HEK293T (cell line): ENCODE data around the gene PCDHGA11.

Experiments used
- CTCF ChIA-PET: fragments of 350-600 bp; formaldehyde crosslinking; extraction: SDS; loops from one replicate; lab custom pipeline; 2021; ENCODE audit warnings: antibody characterized with exemption, inconsistent platforms; lab: Yijun Ruan, JAX
- POLR2A ChIA-PET: fragments of 350-600 bp; formaldehyde crosslinking; extraction: SDS; loops from one replicate; lab custom pipeline; 2020; ENCODE audit warnings: antibody characterized with exemption, inconsistent platforms; lab: Yijun Ruan, JAX
- DNase-seq: peaks from one replicate; pipeline ENCODE4 v3.0.0; 2012; ENCODE audit warnings: mixed read lengths; ENCODE audit errors: extremely low spot score
- ARNT ChIP-seq: fragments of 450-650 bp; IDR thresholded peaks from 2 replicates; pipeline ENCODE4 v1.6.1; 2017; ENCODE audit warnings: mild to moderate bottlenecking
- BHLHE40 ChIP-seq: fragments of 450-650 bp; IDR thresholded peaks from 2 replicates; pipeline ENCODE4 v1.6.1; 2016; ENCODE audit warnings: mild to moderate bottlenecking, moderate library complexity, borderline replicate concordance
- CTBP1 ChIP-seq: fragments of 450-650 bp; IDR thresholded peaks from 2 replicates; pipeline ENCODE4 v1.6.1; 2016; ENCODE audit warnings: borderline replicate concordance
- ELF4 ChIP-seq: fragments of 450-650 bp; IDR thresholded peaks from 2 replicates; pipeline ENCODE4 v1.6.1; 2017; ENCODE audit warnings: antibody characterized with exemption
- FOXA1 ChIP-seq: fragments of 450-650 bp; IDR thresholded peaks from 2 replicates; pipeline ENCODE4 v1.6.1; 2016; ENCODE audit warnings: mild to moderate bottlenecking
- FOXK2 ChIP-seq: fragments of 450-650 bp; IDR thresholded peaks from 2 replicates; pipeline ENCODE4 v1.6.1; 2016; ENCODE audit warnings: mild to moderate bottlenecking
- FOXM1 ChIP-seq: fragments of 450-650 bp; IDR thresholded peaks from 2 replicates; pipeline ENCODE4 v1.6.1; 2017; ENCODE audit warnings: mild to moderate bottlenecking, borderline replicate concordance
- HDGF ChIP-seq: fragments of 450-650 bp; IDR thresholded peaks from 2 replicates; pipeline ENCODE4 v1.6.1; 2017; ENCODE audit warnings: antibody characterized with exemption, borderline replicate concordance
- L3MBTL2 ChIP-seq: fragments of 450-650 bp; conservative IDR thresholded peaks from 2 replicates; pipeline ENCODE4 v1.6.1; 2016; ENCODE audit warnings: mild to moderate bottlenecking
- LEF1 ChIP-seq: fragments of 450-650 bp; IDR thresholded peaks from 2 replicates; pipeline ENCODE4 v1.6.1; 2017; ENCODE audit warnings: mild to moderate bottlenecking, borderline replicate concordance
- NFRKB ChIP-seq: fragments of 450-650 bp; IDR thresholded peaks from 2 replicates; pipeline ENCODE4 v1.6.1; 2016; ENCODE audit warnings: mild to moderate bottlenecking, moderate library complexity
- SP1 ChIP-seq: fragments of 450-650 bp; IDR thresholded peaks from 2 replicates; pipeline ENCODE4 v1.6.1; 2017
- SUZ12 ChIP-seq: fragments of 450-650 bp; IDR thresholded peaks from 2 replicates; pipeline ENCODE4 v1.6.1; 2016; ENCODE audit warnings: mild to moderate bottlenecking
- TARDBP ChIP-seq: fragments of 450-650 bp; IDR thresholded peaks from 2 replicates; pipeline ENCODE4 v1.6.1; 2016
- ZNF384 ChIP-seq: fragments of 450-650 bp; IDR thresholded peaks from 2 replicates; pipeline ENCODE4 v1.6.1; 2016
- TF ChIP-seq, protein P1 (sequence below): fragments of 450-650 bp; IDR thresholded peaks from 2 replicates; pipeline ENCODE4 v1.6.1; 2016

PCDHGA11 gene

DNA sequence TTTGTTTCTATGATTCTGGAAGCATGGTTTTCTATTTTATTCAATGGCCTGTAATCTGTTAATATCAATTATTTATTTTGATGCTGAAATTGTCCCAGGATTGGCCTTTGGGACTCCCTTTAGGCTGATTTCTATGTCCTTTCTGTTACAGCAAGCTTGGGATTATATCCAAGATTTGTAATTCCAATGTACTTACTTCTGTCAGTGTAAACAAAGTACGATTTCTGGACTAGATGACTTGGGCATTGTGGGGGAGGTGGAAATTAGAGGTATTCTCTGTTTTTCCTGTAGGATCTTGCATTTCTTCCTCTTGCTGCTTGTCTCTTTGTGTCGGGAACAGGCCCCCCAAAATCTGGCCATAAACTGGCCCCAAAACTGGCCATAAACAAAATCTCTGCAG lies 13.2 kb downstream of the PCDHGA11 start:
- POLR2A ChIA-PET: no interaction called here
- no peak for DNase-seq
- CTCF ChIA-PET: no interaction called here
- TF ChIP-seq FOXK2: no peak
- no peak for TF ChIP-seq NFRKB
- no peak for TF ChIP-seq FOXA1
- TF ChIP-seq FOXM1: no peak
- TF ChIP-seq LEF1: no peak

DNA sequence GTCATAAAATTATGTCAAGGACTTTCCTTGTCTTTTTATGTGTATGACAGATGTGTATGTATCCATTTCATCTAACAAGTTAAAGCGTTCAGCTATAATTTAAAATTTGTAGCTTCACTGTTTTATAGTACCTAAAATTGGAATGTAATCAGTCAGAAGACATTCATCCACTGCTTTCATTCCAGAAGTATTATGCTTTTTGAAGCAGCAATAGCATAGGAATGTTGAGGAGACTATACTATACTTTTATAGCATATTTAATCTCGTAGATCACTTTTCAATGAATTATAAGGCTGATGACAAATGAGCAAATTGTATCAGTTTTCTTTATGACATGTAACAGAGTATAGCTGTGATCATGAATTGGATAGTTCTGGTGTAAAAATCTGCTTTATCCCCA lies 16.4 kb downstream of the PCDHGA11 start:
- POLR2A ChIA-PET: no interaction called here
- no peak for DNase-seq
- TF ChIP-seq ARNT: no peak
- no peak for TF ChIP-seq L3MBTL2
- TF ChIP-seq BHLHE40: no peak
- TF ChIP-seq SUZ12: no peak
- CTCF ChIA-PET: no interaction called here

DNA sequence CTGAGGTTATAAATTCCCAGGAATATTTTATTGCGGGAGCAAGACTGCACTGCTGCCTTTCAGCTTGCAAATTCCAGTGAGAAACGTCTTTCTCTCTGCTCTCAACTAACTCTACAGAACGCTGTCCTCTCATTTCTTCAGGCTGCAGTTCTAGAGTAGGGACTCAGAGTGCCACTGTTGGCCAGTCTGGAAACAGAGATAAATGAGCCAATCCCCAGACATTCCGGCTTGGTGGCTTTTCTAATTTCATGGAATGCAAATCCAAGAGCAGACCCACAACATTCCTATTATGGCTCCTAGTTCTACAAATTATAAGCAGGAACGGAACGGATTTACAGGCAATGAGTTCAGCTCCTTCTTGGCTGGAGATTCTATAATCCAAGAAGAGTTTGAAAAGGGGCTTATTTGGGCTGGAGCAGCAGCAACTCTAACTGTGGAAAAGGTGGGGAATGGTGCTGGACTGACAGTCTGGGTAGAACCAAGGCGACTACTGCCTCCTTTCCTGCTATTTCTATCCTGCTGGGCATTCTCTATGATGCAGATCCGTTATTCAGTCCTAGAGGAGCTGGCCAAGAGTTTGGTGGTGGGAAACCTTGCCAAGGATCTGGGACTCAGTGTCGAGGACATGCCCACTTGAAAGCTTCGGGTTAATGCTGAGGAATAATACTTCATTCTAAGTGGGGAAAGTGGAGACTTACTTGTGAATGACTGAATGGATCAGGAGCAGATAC lies 18.7 kb downstream of the PCDHGA11 start:
- POLR2A ChIA-PET: no interaction called here

DNA sequence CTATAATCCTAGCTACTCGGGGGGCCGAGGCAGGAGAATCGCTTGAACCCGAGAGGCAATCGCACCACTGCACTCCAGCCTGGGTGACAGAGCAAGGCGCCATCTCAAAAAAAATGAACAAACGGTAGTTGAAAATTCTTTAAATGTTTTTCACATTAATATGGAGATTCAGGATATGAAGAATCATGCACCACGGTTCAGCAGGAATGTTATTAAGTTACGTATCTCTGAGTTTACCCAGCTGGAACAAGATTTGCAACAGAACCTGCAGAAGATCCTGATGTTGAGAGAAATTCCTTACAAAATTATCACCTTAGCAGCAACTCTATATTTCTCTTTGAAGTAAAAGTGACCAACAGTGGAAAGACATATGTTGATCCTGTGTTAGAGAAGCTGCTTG lies 19.5 kb downstream of the PCDHGA11 start:
- no peak for TF ChIP-seq NFRKB
- TF ChIP-seq SUZ12: no peak
- no peak for TF ChIP-seq FOXM1
- TF ChIP-seq, protein P1, sequence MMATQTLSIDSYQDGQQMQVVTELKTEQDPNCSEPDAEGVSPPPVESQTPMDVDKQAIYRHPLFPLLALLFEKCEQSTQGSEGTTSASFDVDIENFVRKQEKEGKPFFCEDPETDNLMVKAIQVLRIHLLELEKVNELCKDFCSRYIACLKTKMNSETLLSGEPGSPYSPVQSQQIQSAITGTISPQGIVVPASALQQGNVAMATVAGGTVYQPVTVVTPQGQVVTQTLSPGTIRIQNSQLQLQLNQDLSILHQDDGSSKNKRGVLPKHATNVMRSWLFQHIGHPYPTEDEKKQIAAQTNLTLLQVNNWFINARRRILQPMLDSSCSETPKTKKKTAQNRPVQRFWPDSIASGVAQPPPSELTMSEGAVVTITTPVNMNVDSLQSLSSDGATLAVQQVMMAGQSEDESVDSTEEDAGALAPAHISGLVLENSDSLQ: no peak
- no peak for TF ChIP-seq ELF4
- no peak for TF ChIP-seq ZNF384
- TF ChIP-seq HDGF: no peak
- no peak for TF ChIP-seq CTBP1
- TF ChIP-seq LEF1: no peak
- no peak for TF ChIP-seq ARNT
- TF ChIP-seq L3MBTL2: no peak
- no peak for TF ChIP-seq SP1
- no peak for TF ChIP-seq TARDBP
- TF ChIP-seq FOXK2: no peak
- TF ChIP-seq BHLHE40: no peak
- no peak for TF ChIP-seq FOXA1
- no peak for DNase-seq
- ChIA-PET CTCF (no interaction called here), POLR2A (no interaction called here)

More for the DNA sequence above, 18.7 kb downstream of the PCDHGA11 start:
- no peak for DNase-seq
- TF ChIP-seq FOXA1 (no peak), BHLHE40 (no peak), ELF4 (no peak), L3MBTL2 (no peak), FOXK2 (no peak), TARDBP (no peak), SUZ12 (no peak), LEF1 (no peak), ZNF384 (no peak)
- CTCF ChIA-PET: no interaction called here

DNA sequence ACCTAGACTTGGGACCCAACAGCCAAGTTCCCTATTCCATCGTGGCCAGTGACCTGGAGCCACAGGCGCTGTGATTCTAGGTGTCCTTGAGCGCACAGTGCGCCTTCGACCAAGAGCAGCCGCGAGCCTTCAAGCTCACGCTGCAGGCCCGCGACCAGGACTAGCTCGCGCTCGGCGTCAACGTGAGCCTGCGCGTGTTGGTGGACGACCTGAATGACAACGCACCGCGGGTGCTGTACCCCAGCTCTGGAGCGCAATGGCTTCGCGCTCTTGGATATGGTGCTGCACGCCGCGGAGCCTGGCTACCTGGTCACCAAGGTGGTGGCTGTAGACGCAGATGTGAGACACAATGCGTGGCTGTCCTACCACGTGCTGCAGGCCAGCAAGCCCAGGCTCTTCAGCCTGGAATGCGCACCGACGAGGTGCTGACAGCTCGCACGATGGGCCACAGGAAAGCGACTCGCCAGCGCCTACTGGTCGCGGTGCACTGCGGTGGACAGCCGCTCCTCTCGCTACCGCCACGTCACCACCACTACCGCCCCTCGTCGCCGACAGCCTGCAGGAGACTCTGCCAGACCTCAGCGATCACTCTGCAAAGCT lies 20.8 kb downstream of the PCDHGA11 start:
- no peak for DNase-seq
- TF ChIP-seq BHLHE40 (no peak), ELF4 (no peak), LEF1 (no peak), NFRKB (no peak), ARNT (no peak), L3MBTL2 (no peak), SUZ12 (no peak), ZNF384 (no peak), FOXK2 (no peak), HDGF (no peak), CTBP1 (no peak), FOXM1 (no peak), TARDBP (no peak), SP1 (no peak)
- TF ChIP-seq, protein P1: no peak
- ChIA-PET CTCF (no interaction called here), POLR2A (no interaction called here)

DNA sequence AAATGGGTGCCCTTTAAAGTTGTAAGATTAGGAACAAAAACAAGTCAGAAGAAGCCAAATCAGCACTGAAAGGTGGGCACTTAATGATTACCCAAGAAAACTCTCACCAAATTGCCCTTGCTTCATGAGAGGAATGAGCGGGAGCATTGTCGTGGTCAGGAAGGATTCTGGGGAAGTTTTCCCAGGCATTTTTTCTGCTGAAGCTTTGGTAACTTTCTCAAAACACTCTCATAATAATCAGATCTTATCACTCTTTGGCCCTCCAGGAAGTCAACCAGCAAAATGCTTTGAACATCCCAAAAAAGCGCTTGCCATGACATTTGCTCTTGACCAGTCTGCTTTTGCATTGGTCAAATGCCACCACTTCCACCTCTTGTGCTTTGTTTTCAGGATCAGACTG lies 44.5 kb downstream of the PCDHGA11 start:
- ChIA-PET POLR2A (no interaction called here), CTCF (interaction anchor here (0.9 kb wide), 1 partner anchor 10 kb away, joined by 4 read pairs; the partner anchor contains the start of gene PCDHGC3)
- DNase-seq: no peak
- TF ChIP-seq FOXK2 (no peak), FOXA1 (no peak), BHLHE40 (no peak), ELF4 (no peak), SP1 (no peak), SUZ12 (no peak), HDGF (no peak), NFRKB (no peak), TARDBP (no peak), ZNF384 (no peak), CTBP1 (no peak), L3MBTL2 (no peak), FOXM1 (no peak), ARNT (no peak), LEF1 (no peak)
- TF ChIP-seq, protein P1: no peak
